Renal pelvis (tissue), 4 donors: ENCODE results near the gene KCNIP1. TPM values are rescaled to one million over a fixed set of nuclear protein-coding genes. Genes with fewer than 3 reads are reported as not detected.
"Not testable (repeated sequence)": the region's sequence is repeated elsewhere in the genome, so short reads cannot be mapped to it uniquely, and the experiment has no call there.

ENCODE experiments used
- DNase-seq: peaks from one replicate; pipeline ENCODE4 v3.0.0-alpha.2; 2013
- polyA plus RNA-seq, 3 donors: library from polyadenylated mRNA; unstranded; fragments of 120-200 nt; gene quantifications; one replicate each; pipeline ENCODE4 v1.2.1, GENCODE V29; 2013; ENCODE audit not compliant: insufficient read length in 3 of 3

KCNIP1 gene
- polyA plus RNA-seq, 3 donors = 9.9 to 12.1 (median 10.2) TPM

DNA sequence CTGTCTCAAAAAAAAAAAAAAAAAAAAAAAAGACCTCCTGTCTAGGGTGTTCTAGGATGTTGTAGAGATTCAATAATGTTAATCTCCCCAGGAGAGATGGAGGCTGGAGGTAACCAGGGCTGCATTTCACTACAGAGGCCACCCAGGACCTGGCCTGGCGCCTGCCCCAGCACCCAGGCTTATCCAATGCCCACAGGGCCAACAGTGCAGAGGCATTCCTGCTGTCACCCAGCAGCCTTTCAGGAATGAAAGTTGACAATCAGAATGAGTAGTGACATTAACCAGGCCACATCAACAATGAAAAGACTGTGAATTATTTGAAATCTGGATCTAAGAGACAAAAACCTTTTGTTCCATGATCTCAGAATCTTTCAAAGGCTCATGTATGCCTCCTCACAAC, 243.5 kb downstream of the KCNIP1 start:
- no peak for DNase-seq

DNA sequence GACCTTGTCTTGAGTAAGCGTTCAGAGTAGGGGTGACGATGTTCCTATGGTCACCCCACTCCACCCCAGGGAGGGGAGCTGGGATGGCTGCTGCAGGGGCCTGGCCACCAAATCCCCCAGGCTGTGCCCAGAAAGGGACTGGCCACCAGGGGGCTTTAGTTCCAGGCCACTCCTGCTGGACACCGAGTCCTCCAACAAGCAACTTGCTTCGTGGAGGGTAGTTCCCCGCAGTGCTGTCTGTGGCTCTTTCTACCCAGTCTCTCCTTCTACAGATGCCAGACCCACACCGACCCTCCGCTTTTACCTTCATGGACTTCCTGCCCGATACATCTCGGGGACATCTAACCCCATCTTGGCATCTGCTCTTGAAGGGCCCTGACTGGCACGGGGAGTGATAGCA, 244.0 kb downstream of the KCNIP1 start:
- no peak for DNase-seq

GRCh38 chr5:170748951-170749471, 245.2 kb downstream of the KCNIP1 start:
- no peak for DNase-seq

DNA sequence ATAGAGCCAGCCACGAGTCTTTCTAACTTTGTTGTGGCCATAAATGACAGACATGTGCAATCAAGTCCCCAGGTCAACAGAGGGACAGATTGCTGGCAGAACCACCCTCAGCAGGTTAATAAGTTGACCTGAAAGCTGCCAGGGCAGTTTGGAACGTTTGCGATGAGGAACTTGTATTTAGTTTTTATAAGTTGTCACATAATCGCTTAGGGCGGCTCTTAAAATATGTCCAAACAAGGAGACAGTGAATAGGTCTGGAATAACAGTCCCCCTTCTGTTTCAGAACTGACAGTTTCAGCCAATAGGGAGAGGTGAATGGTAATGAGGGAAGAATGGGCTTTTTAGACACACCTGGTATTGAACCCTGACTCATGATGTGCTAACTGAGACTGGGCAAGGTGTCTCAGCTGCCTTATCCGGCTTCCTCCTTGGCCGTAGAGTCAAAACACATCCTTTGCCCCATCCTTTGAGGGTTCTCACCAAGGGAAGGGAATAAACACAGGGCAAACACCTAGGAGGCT, 246.2 kb downstream of the KCNIP1 start:
- DNase-seq = no peak

DNA sequence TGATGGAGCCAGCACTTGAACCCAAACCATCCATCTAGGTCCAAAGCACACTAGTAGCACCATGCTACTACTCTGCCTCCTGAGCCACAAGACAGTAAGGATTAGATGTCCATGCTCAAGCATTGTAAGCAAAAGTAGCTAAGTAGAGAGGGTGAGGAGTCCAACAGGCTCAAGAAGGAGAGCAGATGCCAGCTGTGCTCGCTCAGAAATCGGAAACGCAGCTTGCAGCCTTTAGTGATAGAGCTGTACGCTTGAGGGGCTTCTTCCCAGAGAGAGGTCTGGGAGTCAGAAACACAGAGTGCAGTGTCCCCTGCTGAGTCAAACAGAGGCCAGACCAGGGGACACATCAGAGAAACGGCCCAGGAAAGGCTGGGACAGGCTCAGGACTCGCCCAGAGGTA, 247.0 kb downstream of the KCNIP1 start:
- no peak for DNase-seq

DNA sequence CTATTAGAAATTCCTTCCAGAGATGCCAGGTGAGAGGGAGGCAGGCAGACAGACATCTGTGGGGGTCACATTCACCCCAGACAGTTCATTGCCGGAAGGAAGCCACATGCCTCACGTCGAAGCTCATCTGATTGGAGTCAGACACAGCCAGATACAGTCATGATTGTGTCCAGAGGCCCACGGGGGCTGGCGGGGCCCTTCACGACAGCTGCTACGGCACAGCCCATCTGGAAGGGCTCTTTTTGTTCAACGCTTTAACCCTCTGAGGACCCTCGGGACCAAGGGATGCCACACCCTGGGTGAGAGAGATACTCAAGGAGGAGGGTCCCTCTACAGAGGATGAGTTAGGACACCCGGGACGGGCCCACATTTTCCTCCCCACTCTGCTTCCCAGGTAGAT, 247.8 kb downstream of the KCNIP1 start:
- no peak for DNase-seq

GRCh38 chr5:170752257-170753215, 248.7 kb downstream of the KCNIP1 start:
- no peak for DNase-seq

DNA sequence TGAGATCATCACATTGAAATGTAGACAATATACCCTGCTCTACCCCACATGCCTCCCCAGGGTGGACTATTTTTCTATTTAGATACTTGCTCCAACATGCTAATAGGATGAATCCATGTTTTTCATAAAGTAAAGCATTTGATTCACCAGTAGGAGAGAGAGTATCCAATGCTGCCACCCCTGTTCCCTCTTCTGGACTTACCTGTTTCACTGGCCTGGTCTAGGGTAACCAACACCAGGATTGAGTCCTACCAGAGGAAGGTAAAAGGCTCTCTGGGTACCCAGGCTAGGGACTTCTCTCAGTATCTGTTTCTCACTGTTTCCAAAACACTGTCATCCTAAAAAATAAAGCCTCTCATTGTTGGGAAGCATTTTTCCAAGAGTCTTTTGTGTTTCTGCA, 249.5 kb downstream of the KCNIP1 start:
- DNase-seq = no peak

GRCh38 chr5:170754508-170754907, 250.7 kb downstream of the KCNIP1 start:
- DNase-seq = not testable (repeated sequence)

DNA sequence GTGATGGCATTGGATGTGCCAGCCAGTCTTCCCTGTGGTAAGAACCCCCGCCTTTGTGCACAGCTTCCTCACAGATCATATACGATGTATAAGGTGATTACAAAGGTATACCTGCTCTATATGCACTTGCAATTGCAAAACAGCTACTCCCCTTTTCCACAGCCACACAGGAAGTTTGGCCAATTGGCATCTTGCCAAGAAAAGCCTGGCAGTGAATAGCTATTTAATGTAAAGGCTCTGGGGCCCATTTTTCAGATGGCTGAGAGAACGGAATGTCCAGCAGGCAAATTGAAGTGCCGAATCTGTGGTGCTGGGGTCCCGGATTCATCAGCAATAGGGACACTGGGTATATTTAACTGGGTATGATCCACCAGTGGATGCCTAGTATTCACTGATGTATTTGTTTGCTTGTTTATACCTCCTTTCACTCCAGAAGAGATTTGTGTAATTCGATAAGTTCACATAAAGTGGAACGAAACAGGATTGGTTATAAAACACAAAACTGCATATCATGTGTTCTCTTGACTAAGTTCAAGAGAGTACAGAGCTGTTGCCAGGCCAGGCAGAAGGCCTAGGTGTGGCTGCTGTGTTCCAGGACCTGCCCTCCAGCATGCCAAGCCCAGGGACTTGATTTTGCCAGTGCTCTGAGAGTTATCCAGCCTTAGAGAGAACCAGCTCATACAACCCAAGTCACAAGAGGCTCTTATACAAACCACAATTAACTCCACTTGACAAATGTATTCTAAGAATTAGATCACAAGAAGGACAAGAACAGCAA, 252.0 kb downstream of the KCNIP1 start:
- DNase-seq = no peak

DNA sequence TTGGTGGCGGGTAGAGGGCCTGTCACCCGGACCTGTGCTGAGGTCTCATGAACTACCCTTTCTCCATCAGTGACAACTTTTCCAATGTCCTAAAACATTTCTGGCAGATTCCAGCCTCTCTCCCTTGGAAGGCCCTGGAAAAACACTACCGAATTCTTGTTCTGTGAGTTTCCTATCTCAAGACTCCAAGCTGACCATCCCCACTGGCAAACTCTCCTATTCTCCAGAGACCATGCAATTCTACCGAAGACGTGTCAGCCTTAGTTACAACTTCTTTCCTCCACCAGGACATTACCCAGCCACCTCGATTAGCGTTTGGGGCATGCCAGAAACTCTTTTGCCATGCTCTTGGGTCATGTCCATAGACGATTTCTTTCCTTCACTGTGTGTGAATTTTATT, 252.9 kb downstream of the KCNIP1 start:
- DNase-seq = no peak

- DNase-seq = no peak
Measured at GRCh38 chr5:170757182-170757601, 253.4 kb downstream of the KCNIP1 start.

GRCh38 chr5:170757669-170758068, 253.8 kb downstream of the KCNIP1 start:
- no peak for DNase-seq

- no peak for DNase-seq
Measured at GRCh38 chr5:170758481-170758880, 254.7 kb downstream of the KCNIP1 start.

DNA sequence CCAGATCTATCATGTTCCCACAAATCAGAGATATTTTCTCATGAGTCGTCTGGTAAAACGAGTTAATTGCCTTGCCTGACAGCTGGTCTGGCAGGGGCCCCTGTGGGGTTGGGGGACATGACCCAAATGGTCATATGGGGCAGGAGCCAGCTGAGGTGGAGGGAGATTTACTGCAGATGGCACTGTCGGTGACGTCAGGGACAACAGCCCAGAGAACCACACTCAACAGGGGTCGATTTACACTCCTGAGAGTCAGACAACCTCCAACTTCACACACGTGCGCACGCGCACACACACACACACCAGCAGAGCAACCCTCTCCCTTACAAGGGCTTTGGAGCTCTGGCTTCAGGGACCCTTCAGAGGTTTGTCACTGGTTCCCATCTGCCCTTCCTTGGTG, 256.3 kb downstream of the KCNIP1 start:
- DNase-seq = no peak

- DNase-seq = no peak
Measured at GRCh38 chr5:170761048-170761707, 257.4 kb downstream of the KCNIP1 start.

GRCh38 chr5:170761708-170762066, 257.9 kb downstream of the KCNIP1 start:
- DNase-seq = no peak

GRCh38 chr5:170762298-170762697, 258.5 kb downstream of the KCNIP1 start:
- not testable (repeated sequence) for DNase-seq

GRCh38 chr5:170765868-170766267, 262.0 kb downstream of the KCNIP1 start:
- not testable (repeated sequence) for DNase-seq

DNA sequence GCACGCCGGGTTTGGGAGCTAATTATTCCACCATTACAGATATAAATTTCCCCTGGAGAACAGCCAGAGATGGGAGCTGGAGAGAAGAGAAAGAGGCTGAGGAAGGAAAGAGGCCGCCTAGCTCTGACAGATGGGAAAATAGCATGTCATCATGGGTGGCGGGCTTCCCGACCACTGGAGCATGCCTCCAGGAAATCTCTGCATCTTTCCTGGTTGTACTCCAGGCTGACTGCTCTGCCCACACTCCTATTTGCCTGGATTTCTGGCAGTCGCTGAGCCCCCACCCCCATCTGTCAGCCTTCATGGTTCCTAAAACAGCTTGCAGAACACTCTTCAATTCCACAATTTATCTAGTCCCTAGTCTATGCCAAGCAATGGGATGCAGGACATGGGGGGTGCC, 265.4 kb downstream of the KCNIP1 start:
- DNase-seq = no peak

GRCh38 chr5:170769898-170770416, 266.1 kb downstream of the KCNIP1 start:
- no peak for DNase-seq

GRCh38 chr5:170771496-170771895, 267.7 kb downstream of the KCNIP1 start:
- DNase-seq = no peak
